ENCODE results near the gene KLK6. TPM values are rescaled to one million over a fixed set of nuclear protein-coding genes. Genes with fewer than 3 reads are reported as not detected.

KLK6 gene
- polyA plus RNA-seq, 5 donors, result 0.15 to 0.37 (median 0.32) TPM; not detected in 1

DNA sequence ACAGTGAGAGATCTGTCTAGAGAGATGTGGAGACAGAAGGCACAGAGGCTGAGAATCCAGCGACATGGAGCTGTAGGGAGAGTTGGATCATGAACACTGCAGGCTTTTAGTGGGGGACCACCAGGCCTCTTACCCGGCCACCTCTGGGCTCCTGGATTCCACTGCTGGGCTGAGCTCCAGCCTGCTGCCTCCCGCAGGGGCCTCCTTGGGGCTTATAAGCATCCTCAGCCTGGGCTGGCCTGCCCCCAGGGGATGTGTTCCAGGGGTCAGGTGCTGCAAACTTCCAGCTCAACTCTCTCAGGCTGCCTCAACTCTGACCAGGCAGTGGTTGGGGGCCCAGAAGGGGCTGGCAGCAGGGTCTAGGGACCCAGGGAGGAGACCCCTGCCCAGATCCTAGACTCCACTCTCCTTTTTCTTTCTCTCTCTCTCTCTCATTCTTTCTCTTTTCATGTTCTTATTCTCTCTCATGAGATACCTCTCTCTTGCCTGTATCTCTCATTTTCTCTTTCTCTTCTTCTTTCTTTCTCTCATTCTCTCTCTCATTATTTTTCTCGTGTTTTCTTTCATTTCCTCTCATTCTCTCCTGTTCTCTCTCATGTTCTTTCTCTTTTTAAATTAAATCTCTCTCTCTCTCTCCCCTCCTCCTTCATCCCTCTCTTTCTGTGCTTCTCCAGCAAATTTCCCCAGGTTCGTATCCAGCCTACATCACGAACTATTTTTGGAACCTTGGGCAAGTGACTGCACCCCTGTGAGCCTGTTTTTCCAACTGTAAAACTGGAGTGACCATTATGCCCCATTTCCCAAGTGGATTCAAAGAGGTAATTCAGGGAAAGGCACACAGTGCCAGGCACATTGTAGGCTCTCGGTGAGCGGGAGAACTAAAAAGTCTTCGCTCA is 57.9 kb downstream of the KLK6 start, which contains the start of gene KLK4:
Gene KLK4, minus strand, starts transcription at position 190 of the 896 bp plus-strand sequence. CDS start 657 bp downstream, outside the sequence.
- no peak for DNase-seq

DNA sequence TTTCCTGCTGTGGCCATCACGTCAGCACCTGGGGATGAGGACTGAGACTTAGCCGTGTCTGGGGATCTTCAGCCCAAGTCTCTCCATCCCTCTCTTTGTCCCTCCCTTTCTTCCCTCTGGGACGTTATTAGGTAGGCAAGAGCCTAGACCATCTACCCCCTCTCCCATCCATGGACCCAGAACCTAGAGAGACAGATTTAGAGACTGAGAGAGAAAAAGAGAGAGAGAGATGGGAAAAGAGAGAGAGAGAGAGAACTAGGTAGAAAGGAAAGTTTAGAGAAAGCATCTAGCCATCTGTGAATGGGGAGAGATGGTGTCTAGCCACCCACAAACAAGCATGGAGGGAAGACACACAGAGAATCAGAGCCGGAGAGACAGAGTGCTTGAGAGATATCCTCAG is 58.7 kb downstream of the KLK6 start:
- DNase-seq, result no peak

DNA sequence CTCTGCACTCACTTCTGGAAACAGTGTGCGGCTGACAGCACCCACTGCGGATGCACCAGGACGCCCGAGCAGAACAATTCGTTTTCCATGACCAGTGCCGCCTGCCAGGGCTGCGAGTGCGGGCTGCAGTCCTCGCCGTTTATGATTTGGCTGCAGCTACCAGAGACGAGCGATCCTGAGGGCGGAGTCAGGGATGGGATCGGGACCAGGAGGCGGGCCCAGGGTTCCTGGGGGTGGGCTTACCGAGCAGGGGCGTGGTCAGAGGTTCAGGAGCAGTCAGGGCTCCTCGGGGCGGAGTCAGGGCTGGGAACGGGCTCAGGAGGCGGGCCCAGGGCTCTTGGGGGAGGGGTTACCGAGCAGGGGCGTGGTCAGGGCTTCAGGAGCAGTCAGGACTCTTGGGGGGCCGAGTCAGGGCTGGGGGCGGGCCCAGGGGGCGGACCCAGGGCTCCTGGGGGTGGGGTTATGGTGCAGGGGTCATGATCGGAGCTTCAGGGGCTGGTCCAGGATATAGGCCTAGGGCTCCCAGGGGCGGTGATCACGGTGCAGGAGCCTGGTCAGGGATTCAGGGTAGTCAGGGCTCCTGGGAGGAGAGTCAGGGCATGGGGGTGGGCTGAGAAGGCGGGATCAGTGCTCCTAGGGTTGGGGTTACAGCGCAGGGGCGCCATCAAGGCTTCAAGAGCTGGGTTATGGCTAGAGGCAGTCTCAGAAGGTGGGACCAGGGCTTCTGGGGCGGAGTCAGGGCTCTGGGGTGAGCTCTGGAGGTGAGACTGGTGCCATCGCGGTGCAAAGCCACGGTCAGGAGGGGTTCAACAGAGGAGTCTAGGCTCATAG is 59.9 kb downstream of the KLK6 start:
- no peak for DNase-seq

Other genes starting within 250 kb of the KLK6 start
- 1 to 10 TPM; 4.1 to 7.5 (median 4.8) TPM for gene SHANK1, start 249.8 kb downstream of the KLK6 start, polyA plus RNA-seq (ENCODE audit: insufficient read depth in 1 of 5, insufficient read length in 5 of 5, low replicate concordance in 1 of 5)
- 10 to 100 TPM; 29.6 to 66.3 (median 36.1) TPM for gene CLEC11A, start 246.2 kb downstream of the KLK6 start, polyA plus RNA-seq (ENCODE audit: insufficient read depth in 1 of 5, insufficient read length in 5 of 5, low replicate concordance in 1 of 5)
- gene GPR32, start 199.1 kb downstream of the KLK6 start, polyA plus RNA-seq (ENCODE audit: insufficient read depth in 1 of 5, insufficient read length in 5 of 5, low replicate concordance in 1 of 5), result not detected
- gene ACP4, start 179.2 kb downstream of the KLK6 start, polyA plus RNA-seq (ENCODE audit: insufficient read depth in 1 of 5, insufficient read length in 5 of 5, low replicate concordance in 1 of 5), result under 1 TPM in 2 of 5 donors, not detected in 3; 0.18 to 0.19 TPM
- under 1 TPM; 0.39 to 0.94 (median 0.80) TPM for gene KLK1, start 145.8 kb downstream of the KLK6 start, polyA plus RNA-seq (ENCODE audit: insufficient read depth in 1 of 5, insufficient read length in 5 of 5, low replicate concordance in 1 of 5)
- gene KLK15, start 136.0 kb downstream of the KLK6 start, polyA plus RNA-seq (ENCODE audit: insufficient read depth in 1 of 5, insufficient read length in 5 of 5, low replicate concordance in 1 of 5), result not detected
- not detected for gene KLK3, start 114.7 kb downstream of the KLK6 start, polyA plus RNA-seq (ENCODE audit: insufficient read depth in 1 of 5, insufficient read length in 5 of 5, low replicate concordance in 1 of 5)
- gene KLK2, start 96.2 kb downstream of the KLK6 start, polyA plus RNA-seq (ENCODE audit: insufficient read depth in 1 of 5, insufficient read length in 5 of 5, low replicate concordance in 1 of 5), result under 1 TPM in 3 of 5 donors, not detected in 2; 0.16 to 0.24 (median 0.17) TPM
- gene KLK4, start 58.2 kb downstream of the KLK6 start, polyA plus RNA-seq (ENCODE audit: insufficient read depth in 1 of 5, insufficient read length in 5 of 5, low replicate concordance in 1 of 5), result not detected
- under 1 TPM; 0.18 to 0.93 (median 0.56) TPM for gene KLK5, start 16.6 kb downstream of the KLK6 start, polyA plus RNA-seq (ENCODE audit: insufficient read depth in 1 of 5, insufficient read length in 5 of 5, low replicate concordance in 1 of 5)
- under 1 TPM in 3 of 5 donors, not detected in 2; 0.12 to 0.31 (median 0.14) TPM for gene KLK7, start 14.3 kb upstream of the KLK6 start, polyA plus RNA-seq (ENCODE audit: insufficient read depth in 1 of 5, insufficient read length in 5 of 5, low replicate concordance in 1 of 5)
- gene KLK8, start 32.0 kb upstream of the KLK6 start, polyA plus RNA-seq (ENCODE audit: insufficient read depth in 1 of 5, insufficient read length in 5 of 5, low replicate concordance in 1 of 5), result under 1 TPM in 1 of 5 donors, not detected in 4; 0.46 TPM
- 1 to 10 TPM in 3 of 5 donors, under 1 TPM in 2; 0.48 to 1.2 (median 1.1) TPM for gene KLK10, start 50.1 kb upstream of the KLK6 start, polyA plus RNA-seq (ENCODE audit: insufficient read depth in 1 of 5, insufficient read length in 5 of 5, low replicate concordance in 1 of 5)
- gene KLK11, start 57.0 kb upstream of the KLK6 start, polyA plus RNA-seq (ENCODE audit: insufficient read depth in 1 of 5, insufficient read length in 5 of 5, low replicate concordance in 1 of 5), result 1 to 10 TPM; 2.1 to 5.0 (median 3.6) TPM
- under 1 TPM; 0.39 to 0.76 (median 0.59) TPM for gene KLK12, start 65.4 kb upstream of the KLK6 start, polyA plus RNA-seq (ENCODE audit: insufficient read depth in 1 of 5, insufficient read length in 5 of 5, low replicate concordance in 1 of 5)
- gene KLK13, start 95.5 kb upstream of the KLK6 start, polyA plus RNA-seq (ENCODE audit: insufficient read depth in 1 of 5, insufficient read length in 5 of 5, low replicate concordance in 1 of 5), result under 1 TPM; 0.30 to 0.76 (median 0.38) TPM
- under 1 TPM in 4 of 5 donors, not detected in 1; 0.13 to 0.31 (median 0.23) TPM for gene KLK14, start 113.3 kb upstream of the KLK6 start, polyA plus RNA-seq (ENCODE audit: insufficient read depth in 1 of 5, insufficient read length in 5 of 5, low replicate concordance in 1 of 5)
- gene CTU1, start 138.8 kb upstream of the KLK6 start, polyA plus RNA-seq (ENCODE audit: insufficient read depth in 1 of 5, insufficient read length in 5 of 5, low replicate concordance in 1 of 5), result 1 to 10 TPM; 1.7 to 4.4 (median 2.2) TPM
- gene SIGLEC9, start 155.3 kb upstream of the KLK6 start, polyA plus RNA-seq (ENCODE audit: insufficient read depth in 1 of 5, insufficient read length in 5 of 5, low replicate concordance in 1 of 5), result 1 to 10 TPM in 2 of 5 donors, under 1 TPM in 3; 0.64 to 1.3 (median 0.84) TPM
- under 1 TPM; 0.54 to 0.82 (median 0.66) TPM for gene SIGLEC7, start 172.7 kb upstream of the KLK6 start, polyA plus RNA-seq (ENCODE audit: insufficient read depth in 1 of 5, insufficient read length in 5 of 5, low replicate concordance in 1 of 5)

Data from right lung (tissue), 5 donors.